ENCODE measurements around the gene PHACTR3. TPM values are rescaled to one million over a fixed set of nuclear protein-coding genes. Genes with fewer than 3 reads are reported as not detected.

PHACTR3 gene
- polyA plus RNA-seq, 5 donors = 3.4 to 6.3 (median 5.7) TPM

- DNase-seq = peak; percentile 44 to 49
Measured at GRCh38 chr20:59748619-59749191, 144.4 kb downstream of the PHACTR3 start.

DNA sequence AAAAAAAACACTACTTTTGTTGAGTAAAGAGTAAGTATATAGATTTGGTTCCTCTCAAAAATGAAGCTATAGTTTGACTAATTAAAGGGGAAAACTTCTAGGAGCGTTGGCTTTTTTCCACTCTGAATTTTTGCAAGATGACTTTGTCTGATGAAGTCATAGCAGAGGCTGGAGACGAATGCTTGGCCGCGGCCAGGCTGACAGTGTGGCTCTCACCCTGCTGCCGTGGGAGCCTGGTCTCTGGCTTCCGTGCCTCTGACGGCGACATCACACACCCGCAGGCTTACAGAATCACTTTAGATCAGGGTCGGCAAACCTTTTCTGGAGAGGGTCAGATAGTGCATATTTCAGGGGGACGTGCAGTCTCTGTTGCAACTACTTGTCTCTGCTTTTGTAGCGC lies 145.0 kb downstream of the PHACTR3 start:
- no peak for DNase-seq

DNA sequence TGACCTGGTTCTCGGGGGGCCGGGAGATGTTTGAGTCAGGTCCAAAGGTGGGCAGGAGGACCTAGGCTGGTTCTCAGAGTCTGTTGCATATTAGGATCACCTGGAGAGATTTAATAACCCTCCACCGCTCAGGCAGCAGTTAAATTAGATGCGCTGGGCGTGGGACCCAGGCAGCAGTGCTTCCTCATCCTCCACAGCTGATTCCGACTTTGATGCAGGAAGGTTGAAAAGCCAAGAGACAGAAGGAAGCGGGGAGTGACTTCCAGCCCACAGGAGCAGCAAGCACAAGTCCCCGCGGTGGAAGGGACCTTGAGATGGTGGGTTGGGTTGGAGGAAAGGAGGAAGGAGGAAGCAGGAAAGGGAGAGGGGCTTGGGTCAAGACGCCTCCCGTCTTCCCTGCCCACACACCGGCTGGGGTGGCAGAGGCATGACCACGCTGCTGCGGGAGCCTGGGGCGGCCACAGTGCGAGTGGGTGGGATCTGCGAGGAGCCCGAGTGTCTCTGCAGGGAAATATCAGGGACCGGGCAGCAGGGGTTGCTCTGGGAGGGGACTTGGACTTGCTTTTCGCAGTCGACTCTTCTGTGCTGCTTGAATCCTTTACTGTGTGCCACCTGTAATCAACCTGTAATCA lies 146.0 kb downstream of the PHACTR3 start:
- no peak for DNase-seq

GRCh38 chr20:59751075-59751711 lies 146.9 kb downstream of the PHACTR3 start:
- peak; percentile 56 to 68 for DNase-seq

GRCh38 chr20:59752101-59752586 lies 147.8 kb downstream of the PHACTR3 start:
- DNase-seq = no peak

GRCh38 chr20:59752704-59753460 lies 148.5 kb downstream of the PHACTR3 start:
- no peak for DNase-seq

DNA sequence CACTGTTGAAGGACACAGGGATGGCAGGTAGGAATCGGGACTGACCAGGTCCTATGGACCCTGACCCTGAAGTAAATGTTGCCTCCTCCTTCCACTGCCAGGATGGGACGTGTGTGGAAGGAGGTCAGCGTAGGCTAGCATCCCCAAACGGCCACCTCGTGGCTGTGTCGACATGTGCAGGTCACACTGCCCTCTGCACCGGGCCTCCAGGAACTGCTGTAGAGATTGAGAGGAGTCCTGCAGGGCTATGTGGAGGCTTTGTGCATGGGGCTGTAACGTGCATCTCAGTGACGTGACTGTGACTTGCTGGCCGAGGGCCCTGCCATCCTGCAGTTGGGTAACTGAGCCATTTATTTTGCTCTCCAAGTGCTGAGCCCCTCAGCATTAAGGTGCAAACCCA lies 149.5 kb downstream of the PHACTR3 start:
- DNase-seq = no peak

DNA sequence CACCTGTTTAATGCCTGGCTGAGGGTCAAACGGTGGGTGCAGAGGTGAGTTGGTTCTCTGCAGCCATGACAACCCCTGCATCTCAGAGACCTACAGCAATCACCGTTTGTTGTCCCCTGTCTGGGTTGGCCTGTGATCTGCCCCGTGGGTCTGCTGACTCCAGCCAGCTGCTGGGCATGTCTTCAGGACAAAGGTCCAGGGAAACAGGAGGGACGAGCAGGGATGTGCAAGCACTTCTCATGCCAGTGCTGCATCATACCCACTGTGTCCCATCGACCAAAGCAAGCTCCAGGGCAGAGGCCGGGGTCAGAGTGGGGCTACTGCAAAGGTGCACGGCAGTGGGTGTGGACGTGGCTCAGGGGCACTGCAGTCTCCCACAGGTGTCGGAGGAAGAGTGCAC lies 150.2 kb downstream of the PHACTR3 start:
- no peak for DNase-seq

GRCh38 chr20:59756241-59756640 lies 151.9 kb downstream of the PHACTR3 start:
- no peak for DNase-seq

- DNase-seq = no peak
Measured at GRCh38 chr20:59764037-59764436, 159.7 kb downstream of the PHACTR3 start.

GRCh38 chr20:59765599-59766177 lies 161.3 kb downstream of the PHACTR3 start:
- no peak for DNase-seq

GRCh38 chr20:59767656-59768055 lies 163.3 kb downstream of the PHACTR3 start:
- no peak for DNase-seq

GRCh38 chr20:59770270-59770669 lies 165.9 kb downstream of the PHACTR3 start:
- DNase-seq = no peak

DNA sequence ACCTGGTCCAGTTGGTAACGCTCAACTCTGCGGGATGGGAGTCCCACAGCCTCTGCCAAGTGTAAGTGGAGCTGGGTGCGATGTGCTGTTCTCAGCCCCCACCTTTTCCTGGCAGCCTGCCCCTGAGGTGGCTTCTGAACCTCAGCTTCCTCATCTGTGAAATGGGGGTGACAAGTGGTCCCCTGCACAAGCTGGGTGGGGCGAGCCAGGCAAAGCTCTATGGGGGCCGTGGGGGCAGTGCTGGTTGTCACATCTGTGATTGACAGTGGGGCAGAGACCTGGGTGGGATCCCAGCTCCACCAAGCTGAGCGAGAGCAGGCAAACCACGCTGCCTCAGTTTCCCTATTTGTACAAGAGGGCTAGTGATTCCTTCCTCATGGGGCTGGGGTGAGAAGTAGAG lies 166.5 kb downstream of the PHACTR3 start:
- no peak for DNase-seq

DNA sequence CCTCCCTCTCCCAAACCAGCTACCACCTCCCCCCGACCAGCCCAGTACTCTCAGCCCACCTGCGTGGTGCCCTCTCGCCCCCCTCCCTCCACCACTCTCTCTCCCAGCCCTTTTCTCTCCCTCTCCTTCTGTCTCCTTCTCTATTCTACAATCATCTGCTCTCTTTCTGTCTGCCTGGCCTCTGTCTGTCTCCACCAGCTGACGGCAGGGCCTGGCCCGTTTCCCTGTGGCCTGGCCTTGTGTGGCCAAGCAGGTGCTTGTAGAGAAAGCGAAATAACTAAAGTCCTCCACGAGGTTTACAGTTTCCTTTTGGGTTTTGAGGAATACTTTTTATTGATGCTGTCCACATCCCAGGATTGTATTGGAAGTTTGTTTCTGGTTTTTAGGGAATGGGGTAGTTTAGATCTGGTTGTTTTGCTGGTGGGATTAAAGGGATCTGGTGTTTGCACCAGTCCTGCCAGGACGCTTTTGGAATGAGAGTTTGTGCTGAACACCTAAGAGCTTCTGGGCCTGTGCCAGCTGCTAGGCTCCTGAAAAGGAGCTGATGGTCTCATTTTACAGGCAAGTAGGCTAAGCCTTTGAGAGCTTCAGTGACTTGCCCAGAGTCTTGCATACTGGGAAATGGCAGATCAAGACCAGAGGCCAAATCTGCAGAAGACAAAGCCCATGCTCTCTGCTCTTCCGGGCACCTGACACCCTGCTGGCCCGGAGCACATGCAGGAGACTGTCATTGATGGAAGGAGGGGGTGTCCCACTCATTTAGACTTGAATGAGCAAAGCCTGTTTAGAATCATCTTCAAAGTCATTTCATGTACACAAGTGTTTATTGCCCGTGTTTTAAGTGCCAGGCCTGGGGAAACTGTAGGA lies 167.4 kb downstream of the PHACTR3 start:
- DNase-seq = no peak

GRCh38 chr20:59772373-59772705 lies 168.0 kb downstream of the PHACTR3 start:
- DNase-seq = no peak

- no peak for DNase-seq
Measured at GRCh38 chr20:59772931-59773913, 168.9 kb downstream of the PHACTR3 start.

- DNase-seq = no peak
Measured at GRCh38 chr20:59774204-59774641, 169.9 kb downstream of the PHACTR3 start.

GRCh38 chr20:59774921-59775686 lies 170.8 kb downstream of the PHACTR3 start:
- DNase-seq = no peak
